Esophagus muscularis mucosa (tissue), 4 donors: ENCODE data around the gene AKIP1. TPM values are rescaled to one million over a fixed set of nuclear protein-coding genes. Genes with fewer than 3 reads are reported as not detected.
A peak's percentile ranks its signal among the peaks of the same experiment; 100 is the strongest.

Source experiments
- DNase-seq: peaks from one replicate; pipeline ENCODE4 v3.0.0-alpha.2; 2017; ENCODE audit errors: extremely low spot score
- H3K27ac ChIP-seq, 4 donors: fragments of 200-600 bp; sonication (generic); replicated peaks in 1 of 4; 1 replicate in 3 of 4; 2 replicates in 1 of 4; pipeline ENCODE4 v1.5.1; 2016 to 2019; ENCODE audit warnings: mild to moderate bottlenecking in 1 of 4
- H3K27me3 ChIP-seq, 4 donors: fragments of 200-600 bp; sonication (generic); one replicate each; pipeline versions ENCODE4 v1.5.1 to v1.6.0; 2016 to 2019
- H3K36me3 ChIP-seq, 4 donors: fragments of 200-600 bp; sonication (generic); one replicate each; pipeline ENCODE4 v1.5.1; 2016 to 2019
- H3K4me1 ChIP-seq, 4 donors: fragments of 200-600 bp; sonication (generic); one replicate each; pipeline ENCODE4 v1.5.1; 2016 to 2019
- H3K4me3 ChIP-seq, 4 donors: fragments of 200-600 bp; sonication (generic); 1 replicate in 2 of 4; 2 replicates in 2 of 4; pipeline ENCODE4 v1.5.1; 2016 to 2019; ENCODE audit warnings: mild to moderate bottlenecking in 4 of 4, moderate library complexity in 1 of 4
- H3K9me3 ChIP-seq, 4 donors: fragments of 200-600 bp; sonication (generic); 1 replicate in 3 of 4; 2 replicates in 1 of 4; pipeline ENCODE4 v1.5.1; 2016 to 2019
- CTCF ChIP-seq, 3 experiments: fragments of 200-600 bp in 2 of 3; fragments of 450-650 bp in 1 of 3; sonication (generic) in 2 of 3; IDR thresholded peaks; one replicate each; pipeline ENCODE4 v1.5.1; 2017 to 2019; ENCODE audit warnings: antibody characterized with exemption in 3 of 3, mild to moderate bottlenecking in 2 of 3, moderate library complexity in 1 of 3
- EP300 ChIP-seq: sonication (generic); formaldehyde crosslinking; IDR thresholded peaks from one replicate; pipeline ENCODE4 v1.6.1; 2017; ENCODE audit warnings: antibody characterized with exemption
- POLR2A ChIP-seq: fragments of 450-650 bp; IDR thresholded peaks from one replicate; pipeline ENCODE4 v1.6.1; 2017; ENCODE audit warnings: antibody characterized with exemption, moderate library complexity, mild to moderate bottlenecking, low read depth
- POLR2AphosphoS5 ChIP-seq, 2 donors: sonication (generic); formaldehyde crosslinking; IDR thresholded peaks; one replicate each; pipeline ENCODE4 v1.6.1; 2017; ENCODE audit warnings: antibody characterized with exemption in 2 of 2
- WGBS: methylation state at CpG from one replicate; pipeline ENCODE4 v1.1.5; 2018; 5-methylcytosine and 5-hydroxymethylcytosine counted together
- intact Hi-C: fragments of 100-400 bp; cut with DNase I; formaldehyde crosslinking; loops from one replicate; pipeline ENCODE4 v1.15.1; 2023
- total RNA-seq, 4 donors: library from RNA; depleted of rRNA; stranded (reverse); fragments of >200 nt; gene quantifications; one replicate each; pipeline versions ENCODE4 v1.1.0 to v1.2.1, GENCODE V29; 2016

The AKIP1 gene
- total RNA-seq, 4 donors from 2014 or later: 30.5 to 56.4 (median 41.7) TPM

GRCh38 chr11:8910649-8911026 is 351 bp upstream of the AKIP1 start:
- H3K27ac ChIP-seq: peak overlapping the region; percentile 91 to 98 (median 98)
- intact Hi-C loops: loop anchor here (5.0 to 10.0 kb wide), 2 partner anchors 98 to 226 kb away; partner anchors contain the start of genes RPL27A and TRIM66
- no peak for DNase-seq
- peak overlapping the region; percentile 79 to 95 (median 92) for H3K4me3 ChIP-seq
- TF ChIP-seq CTCF (IDR thresholded peaks at IDR 0.05): no peak
- TF ChIP-seq EP300: no peak
- no peak for TF ChIP-seq POLR2A
- no peak for TF ChIP-seq POLR2AphosphoS5 (IDR thresholded peaks at IDR 0.05)
- 0% methylated on average over 7 of the region's 19 CpGs for WGBS
- H3K36me3 ChIP-seq: peaks cover 0 to 3% (median 0%) of the 10 kb centered on the region in 4 donors
- H3K27me3 ChIP-seq: no peaks in the 10 kb centered on the region
- no peaks in the 10 kb centered on the region for H3K9me3 ChIP-seq
- peaks cover 20 to 46% (median 41%) of the 10 kb centered on the region in 4 donors for H3K4me1 ChIP-seq

- Histone ChIP-seq H3K27ac (peak overlapping the region; percentile 61 to 76 (median 67)), H3K4me3 (peak overlapping the region; percentile 17 to 41 (median 22)), H3K36me3 (peaks cover 4 to 32% (median 18%) of the 10 kb centered on the region in 4 donors), H3K9me3 (no peaks in the 10 kb centered on the region), H3K27me3 (no peaks in the 10 kb centered on the region), H3K4me1 (peaks cover 36 to 74% (median 71%) of the 10 kb centered on the region in 4 donors)
- TF ChIP-seq EP300: no peak
- no peak for TF ChIP-seq POLR2A
- peak; percentile 61 to 74 (median 70) for TF ChIP-seq CTCF (IDR thresholded peaks at IDR 0.05)
- peak in 1 of 2 donors; percentile 19 for TF ChIP-seq POLR2AphosphoS5 (IDR thresholded peaks at IDR 0.05)
- 11% methylated on average over 9 of the region's 9 CpGs for WGBS
- DNase-seq: no peak
- intact Hi-C loops: loop anchor here (2.0 to 10.0 kb wide), 3 partner anchors 45 to 229 kb away; partner anchors contain the start of genes RPL27A and TRIM66
Measured at GRCh38 chr11:8913961-8914660, 3.1 kb downstream of the AKIP1 start.

GRCh38 chr11:8914661-8915018 is 3.7 kb downstream of the AKIP1 start:
- no peak for DNase-seq

GRCh38 chr11:8917157-8917825 is 6.3 kb downstream of the AKIP1 start:
- 56% methylated on average over 5 of the region's 5 CpGs for WGBS
- intact Hi-C loops: loop anchor here (5.0 to 10.0 kb wide), 2 partner anchors 220 to 232 kb away; partner anchors contain the start of genes RPL27A and TRIM66

More at GRCh38 chr11:8914661-8915018, 3.7 kb downstream of the AKIP1 start:
- 46% methylated on average over 4 of the region's 4 CpGs for WGBS
- Histone ChIP-seq H3K4me3 (peak overlapping the region in 3 of 4 donors; percentile 17 to 41 (median 27)), H3K36me3 (peaks cover 9 to 37% (median 24%) of the 10 kb centered on the region in 4 donors), H3K27me3 (no peaks in the 10 kb centered on the region), H3K27ac (peak overlapping the region; percentile 61 to 76 (median 67)), H3K9me3 (no peaks in the 10 kb centered on the region), H3K4me1 (peaks cover 36 to 73% (median 70%) of the 10 kb centered on the region in 4 donors)
- TF ChIP-seq EP300 (no peak), POLR2A (no peak), CTCF (IDR thresholded peaks at IDR 0.05) (peak in 1 of 3 experiments; percentile 1), POLR2AphosphoS5 (IDR thresholded peaks at IDR 0.05) (no peak)
- intact Hi-C loops: loop anchor here (2.0 to 10.0 kb wide), 4 partner anchors 44 to 230 kb away; partner anchors contain the start of genes RPL27A and TRIM66

More at GRCh38 chr11:8917157-8917825, 6.3 kb downstream of the AKIP1 start:
- Histone ChIP-seq H3K27me3 (no peaks in the 10 kb centered on the region), H3K4me3 (peak overlapping the region; percentile 2 to 31 (median 24)), H3K9me3 (no peaks in the 10 kb centered on the region), H3K27ac (peak overlapping the region; percentile 65 to 79 (median 74)), H3K36me3 (peaks cover 32 to 63% (median 50%) of the 10 kb centered on the region in 4 donors), H3K4me1 (peaks cover 36 to 59% (median 56%) of the 10 kb centered on the region in 4 donors)
- peak in 1 of 2 donors; percentile 14 for TF ChIP-seq POLR2AphosphoS5 (IDR thresholded peaks at IDR 0.05)
- TF ChIP-seq CTCF (IDR thresholded peaks at IDR 0.05): no peak
- no peak for DNase-seq
